Measurements from ENCODE around the gene SEMA3G.

GRCh38 chr3:52487050-52487787, 42.3 kb upstream of the SEMA3G start:
- TF ChIP-seq, protein P1, sequence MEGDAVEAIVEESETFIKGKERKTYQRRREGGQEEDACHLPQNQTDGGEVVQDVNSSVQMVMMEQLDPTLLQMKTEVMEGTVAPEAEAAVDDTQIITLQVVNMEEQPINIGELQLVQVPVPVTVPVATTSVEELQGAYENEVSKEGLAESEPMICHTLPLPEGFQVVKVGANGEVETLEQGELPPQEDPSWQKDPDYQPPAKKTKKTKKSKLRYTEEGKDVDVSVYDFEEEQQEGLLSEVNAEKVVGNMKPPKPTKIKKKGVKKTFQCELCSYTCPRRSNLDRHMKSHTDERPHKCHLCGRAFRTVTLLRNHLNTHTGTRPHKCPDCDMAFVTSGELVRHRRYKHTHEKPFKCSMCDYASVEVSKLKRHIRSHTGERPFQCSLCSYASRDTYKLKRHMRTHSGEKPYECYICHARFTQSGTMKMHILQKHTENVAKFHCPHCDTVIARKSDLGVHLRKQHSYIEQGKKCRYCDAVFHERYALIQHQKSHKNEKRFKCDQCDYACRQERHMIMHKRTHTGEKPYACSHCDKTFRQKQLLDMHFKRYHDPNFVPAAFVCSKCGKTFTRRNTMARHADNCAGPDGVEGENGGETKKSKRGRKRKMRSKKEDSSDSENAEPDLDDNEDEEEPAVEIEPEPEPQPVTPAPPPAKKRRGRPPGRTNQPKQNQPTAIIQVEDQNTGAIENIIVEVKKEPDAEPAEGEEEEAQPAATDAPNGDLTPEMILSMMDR (IDR thresholded peaks at IDR 0.05): no peak
- no peak for TF ChIP-seq POLR2A (IDR thresholded peaks at IDR 0.05)

Measured in heart left ventricle (tissue), 13 donors.